HK-2 (cell line): ENCODE data around the gene TPK1.
"Not testable (repeated sequence)": the region's sequence is repeated elsewhere in the genome, so short reads cannot be mapped to it uniquely, and the experiment has no call there.

Experiments used
- DNase-seq: peaks from one replicate; pipeline ENCODE4 v3.0.0-alpha.2; 2018; ENCODE audit not compliant: unreplicated experiment

TPK1 gene

GRCh38 chr7:144822223-144822622, 13.6 kb downstream of the TPK1 start:
- DNase-seq = no peak

DNA sequence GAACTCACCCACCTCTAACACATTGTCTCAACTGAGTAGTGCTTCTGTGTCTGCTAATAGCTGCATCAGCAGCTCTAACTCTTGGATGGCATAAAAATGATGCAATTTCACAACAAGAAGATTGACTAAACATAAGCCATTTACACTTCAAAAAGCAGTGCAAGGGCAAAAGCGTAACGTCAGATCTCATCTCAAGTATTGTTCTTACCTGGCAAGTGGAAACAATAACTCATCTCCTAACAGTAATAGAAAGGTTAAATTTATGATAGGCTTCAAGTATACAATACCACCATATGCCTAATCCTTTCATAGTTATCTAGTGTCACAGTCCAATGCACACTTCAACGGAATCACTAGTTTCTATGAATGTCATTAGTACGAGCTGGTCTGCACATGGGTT, 14.8 kb downstream of the TPK1 start:
- DNase-seq = no peak

DNA sequence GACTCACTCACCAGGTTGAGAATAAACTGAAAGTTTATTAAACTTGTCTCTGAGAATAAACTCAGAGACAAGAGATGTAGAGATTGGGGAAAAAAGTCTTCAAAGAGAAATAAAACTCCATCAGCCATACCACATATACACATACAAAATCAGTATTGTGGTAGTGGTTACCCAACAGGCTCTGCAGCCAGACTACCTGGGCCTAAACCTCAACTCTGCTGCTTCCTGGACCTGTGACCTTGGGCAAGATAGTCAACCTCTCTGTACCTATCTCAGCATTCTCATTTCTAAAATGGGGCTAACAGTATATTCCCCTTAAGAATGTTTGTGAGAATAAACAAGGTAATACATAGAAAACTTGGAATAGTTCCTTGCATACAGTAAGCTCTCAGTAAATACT, 15.3 kb downstream of the TPK1 start:
- no peak for DNase-seq

DNA sequence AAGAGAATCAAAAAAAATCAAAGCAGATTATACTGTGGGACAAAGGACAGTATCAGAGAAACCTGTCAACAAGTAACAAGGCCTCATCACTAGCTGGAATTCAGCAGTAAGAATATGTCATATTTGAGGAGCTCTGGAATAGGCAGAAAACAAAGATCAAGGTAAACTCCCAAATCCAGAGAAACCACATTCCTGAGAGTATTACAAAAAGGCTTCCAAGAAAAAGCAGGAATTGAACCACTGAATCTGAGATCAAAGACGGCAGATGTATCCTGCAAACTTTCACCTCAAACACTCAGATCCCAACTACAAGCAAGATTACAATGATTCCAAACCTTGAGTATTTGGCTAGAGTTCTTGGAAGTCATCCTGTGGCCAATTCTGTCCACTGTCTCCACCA, 16.3 kb downstream of the TPK1 start:
- no peak for DNase-seq

- DNase-seq = no peak
Observed at GRCh38 chr7:144818511-144818910, 17.3 kb downstream of the TPK1 start.

GRCh38 chr7:144817001-144817400, 18.9 kb downstream of the TPK1 start:
- no peak for DNase-seq

- no peak for DNase-seq
Observed at GRCh38 chr7:144814299-144814698, 21.6 kb downstream of the TPK1 start.

GRCh38 chr7:144812379-144813283, 23.2 kb downstream of the TPK1 start:
- no peak for DNase-seq

GRCh38 chr7:144805627-144806239, 30.1 kb downstream of the TPK1 start:
- no peak for DNase-seq

DNA sequence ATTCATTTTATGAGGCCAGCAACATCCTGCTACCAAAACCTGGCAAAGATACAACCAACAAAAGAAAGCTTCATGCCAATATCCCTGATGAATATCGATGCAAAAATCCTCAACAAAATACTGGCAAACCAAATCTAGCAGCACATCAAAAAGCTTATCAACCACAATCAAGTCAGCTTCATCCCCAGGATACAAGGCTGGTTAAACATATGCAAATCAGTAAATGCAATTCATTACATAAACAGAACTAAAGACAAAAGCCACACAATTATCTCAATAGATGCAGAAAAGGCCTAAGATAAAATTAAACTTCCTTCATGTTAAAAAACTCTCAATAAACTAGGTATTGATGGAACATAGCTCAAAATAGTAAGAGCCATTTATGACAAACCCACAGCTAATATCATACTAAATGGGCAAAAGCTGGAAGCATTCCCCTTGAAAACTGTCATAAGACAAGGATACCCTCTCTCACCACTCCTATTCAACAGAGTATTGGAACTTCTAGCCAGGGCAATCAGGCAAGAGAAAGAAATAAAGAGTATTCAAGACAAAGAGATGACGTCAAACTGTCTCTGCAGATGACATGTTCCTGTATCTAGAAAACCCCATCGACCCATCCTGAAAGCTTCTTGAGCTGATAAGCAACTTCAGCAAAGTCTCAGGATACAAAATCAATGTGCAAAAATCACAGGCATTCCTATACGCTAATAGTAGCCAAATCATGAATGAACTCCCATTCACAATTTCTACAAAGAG, 35.0 kb downstream of the TPK1 start:
- DNase-seq = not testable (repeated sequence)

- DNase-seq = no peak
Observed at GRCh38 chr7:144796919-144797318, 38.9 kb downstream of the TPK1 start.

DNA sequence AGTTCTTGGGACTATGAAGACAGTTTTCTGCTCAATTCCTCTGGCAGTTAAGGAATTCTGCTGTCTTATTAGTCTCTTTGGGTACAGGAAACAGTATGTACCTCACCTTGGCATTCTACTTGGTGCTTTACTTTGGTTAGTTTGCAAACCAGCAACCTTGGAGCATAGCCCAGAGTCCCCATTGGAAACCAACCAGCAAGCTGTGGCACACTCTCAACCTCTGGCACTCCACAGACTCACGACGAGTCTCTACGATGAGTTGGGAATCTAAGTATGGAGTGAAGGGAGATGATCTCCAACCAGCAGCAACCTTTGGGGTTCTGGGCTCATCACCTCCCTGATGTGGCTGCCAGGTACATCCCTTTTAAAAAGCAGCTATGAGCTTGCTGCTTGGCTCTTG, 43.8 kb downstream of the TPK1 start:
- DNase-seq = no peak

DNA sequence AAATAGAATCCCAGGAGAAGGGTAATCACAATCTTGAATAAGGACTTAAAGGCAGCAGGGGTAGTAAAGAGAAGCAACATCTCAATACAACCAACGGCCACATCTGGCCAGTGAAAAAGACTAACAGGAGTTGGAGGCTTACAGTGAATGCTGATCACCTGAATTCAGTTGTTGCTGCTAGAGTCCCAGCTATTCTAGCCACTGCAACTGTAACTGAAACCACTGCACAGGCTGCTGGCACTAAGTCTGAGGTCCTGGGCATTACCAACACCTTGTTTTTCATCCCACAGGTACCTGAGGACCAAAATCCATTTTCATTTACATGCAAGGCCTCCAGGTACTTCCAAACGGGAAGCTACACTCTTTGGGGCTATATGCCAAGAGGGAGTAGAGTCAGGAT, 44.4 kb downstream of the TPK1 start:
- DNase-seq = no peak

DNA sequence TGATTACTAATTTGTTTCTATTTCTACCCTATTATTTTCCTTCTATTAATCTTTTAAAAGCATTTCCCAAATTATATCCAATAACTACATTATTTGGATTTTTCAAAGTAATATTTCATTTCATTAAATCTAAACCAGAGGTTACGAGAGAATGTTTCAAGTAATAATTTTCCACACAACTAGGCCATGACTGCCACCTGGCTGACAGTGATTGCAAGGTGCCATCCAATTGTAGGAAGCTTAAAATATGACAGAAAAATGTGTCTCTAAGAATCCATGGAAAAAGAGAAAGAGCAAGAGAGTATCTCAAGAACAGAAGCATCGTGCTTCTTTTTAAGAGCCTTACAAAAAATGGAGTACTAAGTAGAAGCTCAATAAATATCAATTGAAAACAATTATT, 48.7 kb downstream of the TPK1 start:
- DNase-seq = no peak

DNA sequence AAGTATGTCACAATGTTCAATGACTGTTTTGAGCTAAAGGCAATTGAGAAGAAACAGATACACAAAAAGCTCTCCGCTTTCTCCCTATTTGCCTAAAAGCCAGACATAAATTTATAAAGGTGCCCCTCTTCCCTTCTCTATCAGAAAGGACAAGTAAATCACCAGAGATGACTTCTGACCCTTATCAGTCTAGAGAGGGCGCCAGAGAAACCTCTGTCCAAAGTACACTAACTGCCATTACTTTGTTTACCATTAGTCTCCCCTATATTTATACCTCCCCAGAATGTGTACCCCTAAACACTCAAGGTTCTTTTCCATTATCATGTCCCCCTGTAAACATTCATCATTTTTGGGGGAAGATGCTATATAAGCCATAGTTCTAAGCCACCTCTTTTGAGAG, 49.3 kb downstream of the TPK1 start:
- DNase-seq = no peak

GRCh38 chr7:144786079-144786478, 49.8 kb downstream of the TPK1 start:
- DNase-seq = no peak

- no peak for DNase-seq
Observed at GRCh38 chr7:144785521-144785920, 50.3 kb downstream of the TPK1 start.

DNA sequence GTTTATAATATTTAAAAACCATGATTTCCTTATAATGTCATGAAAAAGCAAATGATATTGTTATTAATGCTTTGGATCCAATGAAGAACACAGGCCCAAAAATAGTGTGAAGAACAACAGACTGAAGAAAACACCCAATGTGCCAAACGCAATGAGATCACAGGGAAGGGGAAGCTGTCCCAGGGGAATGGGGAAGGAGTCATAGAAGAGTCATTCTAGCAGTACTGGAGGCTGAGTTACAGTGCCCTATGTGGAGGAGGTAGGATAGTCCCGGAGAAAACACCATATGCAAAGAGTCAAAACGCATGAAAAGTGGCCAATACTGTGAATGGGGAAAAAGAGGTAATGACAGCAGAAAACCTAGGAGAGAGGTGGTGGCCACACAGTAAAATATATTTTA, 50.9 kb downstream of the TPK1 start:
- no peak for DNase-seq

- DNase-seq = no peak
Observed at GRCh38 chr7:144784441-144784840, 51.4 kb downstream of the TPK1 start.

- no peak for DNase-seq
Observed at GRCh38 chr7:144782883-144783282, 53.0 kb downstream of the TPK1 start.

GRCh38 chr7:144780071-144780608, 55.7 kb downstream of the TPK1 start:
- peak; percentile 14 for DNase-seq

GRCh38 chr7:144777889-144778288, 58.0 kb downstream of the TPK1 start:
- DNase-seq = not testable (repeated sequence)
